ENCODE data around the gene TEX2. TPM values are rescaled to one million over a fixed set of nuclear protein-coding genes. Genes with fewer than 3 reads are reported as not detected.

The TEX2 gene
- total and polyA plus RNA-seq, 2 of the 13 experiments (the other 11 are each of a cell fraction or from before 2014, with no cell fraction given): 21.4 to 37.7 TPM

GRCh38 chr17:64150237-64151015 is 112.6 kb downstream of the TEX2 start (continued):
- TF ChIP-seq ZMAT3 (CRISPR knock-in tag; conservative IDR thresholded peaks at IDR 0.05): peak; percentile 74; the same call in 1 of the 2 replicates
- peak; percentile 92 for TF ChIP-seq ZSCAN25 (CRISPR knock-in tag; IDR thresholded peaks at IDR 0.05)
- TF ChIP-seq HOXA5 (CRISPR knock-in tag; IDR thresholded peaks at IDR 0.05): peak; percentile 97
- peak; percentile 69; the same call in 1 of the 2 replicates for TF ChIP-seq ZBTB49 (CRISPR knock-in tag; IDR thresholded peaks at IDR 0.05; ENCODE audit: borderline replicate concordance)
- no peak for TF ChIP-seq ZBTB10 (CRISPR knock-in tag; IDR thresholded peaks at IDR 0.05; ENCODE audit: borderline replicate concordance)
- peak; percentile 92 for TF ChIP-seq ZMYM3 (CRISPR knock-in tag; IDR thresholded peaks at IDR 0.05)
- no peak for TF ChIP-seq E2F1 (CRISPR knock-in tag; IDR thresholded peaks at IDR 0.05)
- TF ChIP-seq ELF4 (CRISPR knock-in tag; IDR thresholded peaks at IDR 0.05; ENCODE audit: borderline replicate concordance): no peak
- no peak for TF ChIP-seq REXO4 (CRISPR knock-in tag; IDR thresholded peaks at IDR 0.05; ENCODE audit: borderline replicate concordance)
- no peak for TF ChIP-seq NFE2L1 (CRISPR knock-in tag; IDR thresholded peaks at IDR 0.05; ENCODE audit: borderline replicate concordance)
- no peak for TF ChIP-seq CREBL2 (CRISPR knock-in tag; IDR thresholded peaks at IDR 0.05; ENCODE audit: borderline replicate concordance)
- no peak for TF ChIP-seq HES4 (CRISPR knock-in tag; IDR thresholded peaks at IDR 0.05; ENCODE audit: borderline replicate concordance)
- TF ChIP-seq ZNF256 (CRISPR knock-in tag; conservative IDR thresholded peaks at IDR 0.05): peak; percentile 77; the same call in 1 of the 2 replicates
- no peak for TF ChIP-seq ZNF138 (CRISPR knock-in tag; IDR thresholded peaks at IDR 0.05; ENCODE audit: low read depth)
- TF ChIP-seq ZNF503 (CRISPR knock-in tag; IDR thresholded peaks at IDR 0.05): peak; percentile 98
- no peak for TF ChIP-seq ZKSCAN5 (CRISPR knock-in tag; IDR thresholded peaks at IDR 0.05)
- TF ChIP-seq SP4 (CRISPR knock-in tag; IDR thresholded peaks at IDR 0.05): peak; percentile 74
- no peak for TF ChIP-seq ZNF30 (CRISPR knock-in tag; IDR thresholded peaks at IDR 0.05)
- peak; percentile 97 for TF ChIP-seq ZNF746 (CRISPR knock-in tag; IDR thresholded peaks at IDR 0.05)

Data from HepG2 (cell line).